Globus pallidus (tissue), 1 donor: Measurements from ENCODE around the gene CDPF1.
"Not testable (repeated sequence)": the region's sequence is repeated elsewhere in the genome, so short reads cannot be mapped to it uniquely, and the experiment has no call there.

Source experiments
- DNase-seq: peaks from one replicate; pipeline ENCODE4 v3.0.0-alpha.2; 2015; ENCODE audit warnings: low spot score

CDPF1 gene

DNA sequence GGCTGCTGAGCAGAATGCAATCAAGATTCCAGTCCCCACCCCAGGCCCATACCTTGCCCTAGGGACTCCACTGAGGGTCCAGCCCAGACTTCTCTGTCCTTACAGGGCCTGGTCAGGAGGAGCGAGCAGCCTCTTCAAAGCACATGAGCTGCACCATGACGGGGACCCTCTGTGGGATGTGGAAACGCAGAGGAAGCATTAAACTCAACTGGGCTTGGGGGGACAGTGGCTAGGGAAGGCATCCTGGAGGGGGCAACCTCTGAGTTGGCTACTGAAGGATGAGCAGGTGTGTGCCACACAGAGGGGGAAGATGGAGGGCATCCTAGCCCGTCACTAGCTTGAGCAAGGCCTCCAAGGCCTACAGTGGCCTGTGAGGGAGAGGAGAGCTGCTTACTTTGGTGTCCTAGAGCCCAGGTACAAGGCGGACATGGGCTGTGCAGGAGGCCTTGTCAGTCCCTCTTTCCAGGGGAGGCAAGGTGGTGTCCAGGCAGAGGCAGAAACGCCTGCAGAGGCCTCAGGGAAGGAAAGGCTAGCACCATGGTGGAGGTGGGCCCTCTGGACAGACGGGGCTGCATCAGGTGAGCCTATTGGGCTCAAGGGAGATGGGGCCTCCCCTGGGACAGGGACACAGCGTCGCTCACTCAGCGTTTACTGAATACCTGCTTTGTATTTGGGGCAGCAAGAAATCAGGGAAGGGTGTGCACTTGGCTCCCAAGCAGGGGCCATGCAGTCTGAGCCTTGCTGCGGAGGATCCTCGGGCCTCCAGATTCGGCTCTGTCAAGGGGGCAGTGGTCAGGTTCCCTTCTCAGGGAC lies 32.0 kb upstream of the CDPF1 start:
- no peak for DNase-seq

- peak; percentile 71 for DNase-seq
These were observed 31.0 kb upstream of the CDPF1 start for GRCh38 chr22:46280999-46281623.

GRCh38 chr22:46280063-46280817 lies 30.1 kb upstream of the CDPF1 start:
- DNase-seq = no peak

DNA sequence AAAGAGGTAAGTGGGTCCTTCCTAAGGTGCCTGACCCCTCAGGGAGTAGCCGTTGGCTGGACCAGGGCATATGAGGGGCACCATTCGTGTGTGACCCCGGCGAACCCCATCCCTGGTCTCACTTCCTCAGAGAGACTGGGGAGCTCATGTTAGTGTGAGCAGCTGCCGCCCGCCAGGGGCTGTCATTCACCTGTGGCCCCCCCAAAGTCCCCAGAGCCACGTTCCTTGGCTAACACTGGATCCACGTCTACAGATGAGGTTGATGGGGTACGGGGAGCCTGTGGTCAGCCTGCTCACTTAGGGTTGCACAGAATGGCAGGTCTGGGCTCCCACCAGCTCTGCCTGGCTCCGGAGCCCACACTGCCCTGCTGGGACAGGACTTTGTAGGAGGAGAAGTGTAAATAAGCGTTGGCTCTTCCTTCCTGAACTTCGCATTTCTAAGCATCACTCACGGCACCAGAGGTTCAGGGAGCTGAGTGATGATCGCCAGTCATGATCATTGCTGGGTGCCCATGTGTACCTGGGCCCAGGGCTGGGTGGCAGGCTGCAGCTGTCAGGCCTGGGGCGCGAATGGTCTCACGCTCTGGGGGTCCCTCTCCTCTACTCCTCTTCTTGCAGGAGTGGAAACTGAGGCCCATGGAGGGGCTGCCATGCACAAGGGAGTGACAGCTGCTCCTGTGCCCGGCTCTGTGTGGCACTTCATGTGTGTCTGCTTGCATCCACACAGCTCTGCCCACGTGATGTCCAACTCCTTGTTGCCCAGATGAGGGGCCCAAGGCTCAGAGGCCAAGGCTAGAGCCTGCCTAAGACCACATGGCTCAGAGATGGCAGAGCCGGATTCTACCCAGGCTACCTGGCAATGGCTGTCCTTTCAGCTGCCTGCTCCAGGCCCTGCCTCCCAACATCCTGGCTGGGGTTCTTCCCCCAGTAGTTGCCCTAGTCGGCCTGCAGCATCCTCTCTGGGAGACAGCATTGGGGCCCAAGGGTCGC lies 28.9 kb upstream of the CDPF1 start:
- DNase-seq = no peak

DNA sequence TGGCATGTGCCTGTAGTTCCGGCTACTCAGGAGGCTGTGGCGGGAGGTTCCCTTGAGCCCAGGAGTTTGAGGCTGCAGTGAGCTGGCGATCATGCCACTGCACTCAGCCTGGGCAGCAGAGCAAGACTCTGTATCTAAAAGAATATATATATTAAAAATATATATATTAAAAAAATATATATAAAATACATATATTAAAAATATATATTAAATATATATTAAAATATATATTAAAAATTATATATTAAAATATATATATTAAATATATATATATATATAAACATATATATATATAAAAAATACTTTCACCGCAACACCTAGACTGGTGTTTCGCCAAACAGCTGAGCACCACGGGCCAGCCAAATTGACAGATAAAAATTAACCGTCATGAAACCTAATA lies 26.5 kb upstream of the CDPF1 start:
- DNase-seq = no peak

DNA sequence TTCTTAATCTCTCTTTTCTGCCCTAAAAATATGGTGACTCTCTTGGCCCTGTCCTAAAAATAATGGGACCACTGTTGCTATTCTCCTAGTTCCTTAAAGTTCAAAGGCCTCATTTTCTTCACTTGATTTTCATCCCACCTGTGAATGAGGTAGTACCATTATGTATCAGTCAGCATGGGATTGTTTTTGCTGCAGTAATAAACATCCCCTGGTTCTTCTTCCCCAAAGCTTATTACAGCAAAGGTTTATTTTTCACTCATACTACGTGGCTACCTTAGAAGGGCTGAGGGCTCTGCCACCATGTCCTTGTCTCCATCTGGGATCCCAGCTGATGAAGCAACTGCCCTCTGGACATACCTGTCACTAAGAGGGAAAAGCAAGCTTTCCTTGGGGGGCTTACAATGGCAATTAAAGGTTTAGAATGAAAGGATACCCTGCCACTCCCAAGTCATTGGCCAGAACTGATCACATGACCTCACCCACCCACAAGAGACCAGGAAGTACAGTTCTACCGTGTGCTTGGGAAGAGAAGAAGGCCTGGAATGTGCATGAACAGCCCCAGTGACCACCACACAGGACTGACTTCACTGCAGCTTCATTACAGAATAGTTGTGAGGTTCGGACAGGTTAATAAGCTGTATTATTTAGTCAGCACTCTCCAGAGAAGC lies 25.5 kb upstream of the CDPF1 start:
- no peak for DNase-seq

GRCh38 chr22:46274381-46274780 lies 24.3 kb upstream of the CDPF1 start:
- no peak for DNase-seq

DNA sequence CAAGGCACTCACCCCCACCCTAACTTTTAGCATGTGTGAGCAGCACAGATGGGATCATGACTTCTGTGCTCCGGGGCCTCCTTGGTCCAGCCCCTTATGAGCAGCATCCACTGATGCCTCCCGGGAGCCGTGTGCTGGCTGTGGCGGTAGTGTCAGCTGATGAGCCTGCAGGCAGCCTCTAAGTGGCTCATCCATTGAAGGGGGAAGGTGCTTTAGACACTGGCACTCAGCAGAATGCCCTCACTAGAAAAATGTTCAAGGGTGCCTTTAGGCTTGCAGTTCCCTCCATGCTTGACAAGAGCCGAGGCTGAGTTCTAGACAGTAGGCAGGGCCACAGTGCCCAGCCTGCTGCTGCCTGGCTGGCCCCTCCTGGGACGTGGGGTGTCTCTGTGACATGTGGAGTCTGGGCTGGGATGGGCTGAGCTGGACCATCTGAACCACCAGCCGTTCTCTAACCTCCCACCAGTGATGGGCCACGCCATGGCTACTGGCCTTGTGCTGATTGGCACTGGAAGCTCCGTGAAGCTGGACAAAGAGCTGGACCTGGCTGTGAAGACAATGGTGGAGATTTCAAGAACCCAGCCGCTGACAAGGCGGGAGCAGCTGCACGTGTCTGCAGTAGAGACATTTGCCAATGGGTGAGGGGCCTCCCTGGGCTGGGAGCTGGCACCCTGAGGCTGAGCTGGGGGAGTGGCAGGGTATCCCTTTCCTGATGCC lies 23.5 kb upstream of the CDPF1 start:
- DNase-seq = no peak

GRCh38 chr22:46272762-46273431 lies 22.8 kb upstream of the CDPF1 start:
- no peak for DNase-seq

DNA sequence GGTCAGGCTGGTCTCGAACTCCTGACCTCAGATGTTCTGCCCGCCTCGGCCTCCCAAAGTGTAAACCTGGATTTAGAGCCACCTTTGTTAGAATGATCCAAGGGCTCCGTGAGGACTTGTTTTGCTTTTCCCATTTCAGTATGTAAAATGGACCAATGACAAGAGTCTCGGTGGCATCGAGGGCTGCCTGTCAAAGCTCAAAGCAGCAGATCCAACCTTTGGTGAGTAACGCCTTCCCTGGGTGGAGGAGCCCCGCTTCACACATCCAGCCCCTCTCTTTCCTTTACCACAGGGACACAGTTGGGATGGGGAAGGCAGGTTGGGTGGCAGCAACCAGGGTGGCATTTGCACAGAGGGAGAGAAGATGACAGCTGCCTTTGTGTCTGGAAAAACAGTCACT lies 22.1 kb upstream of the CDPF1 start:
- no peak for DNase-seq

GRCh38 chr22:46269564-46269963 lies 19.5 kb upstream of the CDPF1 start:
- DNase-seq = no peak

DNA sequence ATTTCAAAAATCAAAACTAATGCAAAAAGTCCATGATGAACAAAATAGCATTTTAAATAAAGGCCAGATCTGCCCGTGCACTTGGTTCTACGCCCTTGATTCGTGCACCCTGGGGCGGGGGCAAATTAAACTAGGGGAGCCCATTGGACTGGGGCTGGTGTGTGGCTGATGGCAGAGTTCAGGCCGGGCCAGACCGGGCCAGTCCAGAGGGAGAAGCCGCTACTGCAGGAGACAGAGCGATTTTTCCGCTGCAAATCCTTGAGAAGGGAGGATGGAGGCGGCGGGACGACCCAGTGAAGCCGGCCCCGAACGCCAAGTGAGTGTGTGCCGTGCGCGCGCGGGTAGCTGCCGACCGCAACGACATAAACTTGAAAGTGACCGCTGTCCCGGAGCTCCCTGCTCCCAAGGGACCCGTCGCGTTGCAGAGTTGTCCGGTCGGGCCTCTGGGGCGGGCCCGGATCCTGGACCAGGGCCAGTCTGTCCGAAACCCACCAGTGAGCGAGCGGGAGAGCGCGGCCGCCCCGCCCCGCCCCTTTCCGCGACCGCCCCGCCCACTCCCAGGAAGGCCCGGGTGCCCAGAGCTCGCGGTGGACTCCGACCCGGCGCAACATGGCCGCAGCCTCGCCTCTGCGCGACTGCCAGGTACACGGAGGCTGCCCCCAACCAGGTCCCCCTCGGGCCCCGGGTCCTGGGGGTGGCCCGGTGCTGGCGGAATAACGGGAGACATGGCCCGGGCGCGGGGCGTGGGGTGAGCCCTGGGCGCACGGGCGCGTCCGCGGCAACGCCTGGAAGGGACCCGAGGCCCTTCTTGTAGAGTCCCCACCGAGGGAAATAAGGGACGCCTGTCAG lies 17.6 kb upstream of the CDPF1 start, which contains the start of gene TTC38:
TTC38 (plus strand) TSS at position 578 of the 849 bp plus-strand sequence; CDS start at position 610, 32 bp downstream.
- DNase-seq = peak; percentile 84

DNA sequence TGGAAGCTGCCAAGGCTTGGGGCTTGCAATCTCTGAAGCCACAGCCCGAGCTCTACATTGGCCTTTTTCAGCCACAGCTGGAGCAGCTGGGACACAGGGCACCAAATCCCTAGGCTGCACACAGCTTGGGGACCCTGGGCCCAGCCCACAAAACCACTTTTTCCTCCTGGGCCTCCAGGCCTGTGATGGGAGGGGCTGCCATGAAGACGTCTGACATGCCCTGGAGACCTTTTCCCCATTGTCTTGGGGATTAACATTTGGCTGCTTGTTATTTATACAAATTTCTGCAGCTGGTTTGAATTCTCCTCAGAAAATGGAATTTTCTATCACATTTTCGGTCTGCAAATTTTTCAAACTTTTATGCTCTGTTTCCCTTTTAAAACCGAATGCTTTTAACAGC lies 15.5 kb upstream of the CDPF1 start:
- not testable (repeated sequence) for DNase-seq

DNA sequence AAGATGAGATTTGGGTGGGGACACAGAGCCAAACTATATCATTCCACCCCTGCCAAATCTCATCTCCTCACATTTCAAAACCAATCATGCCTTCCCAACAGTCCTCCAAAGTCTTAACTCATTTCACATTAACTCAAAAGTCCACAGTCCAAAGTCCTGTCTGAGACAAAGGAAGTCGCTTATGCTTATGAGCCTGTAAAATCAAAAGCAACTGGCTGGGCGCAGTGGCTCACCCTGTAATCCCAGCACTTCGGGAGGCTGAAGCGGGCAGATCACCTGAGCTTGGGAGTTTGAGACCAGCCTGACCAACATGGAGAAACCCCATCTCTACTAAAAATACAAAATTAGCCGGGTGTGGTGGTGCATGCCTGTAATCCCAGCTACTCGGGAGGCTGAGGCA lies 14.4 kb upstream of the CDPF1 start:
- DNase-seq = not testable (repeated sequence)

- DNase-seq = no peak
These were observed 13.1 kb upstream of the CDPF1 start, which contains the start of gene PKDREJ for GRCh38 chr22:46263216-46263590. PKDREJ (minus strand) TSS chr22:46263343; CDS start chr22:46263322, 21 bp downstream.

GRCh38 chr22:46262449-46263215 lies 12.5 kb upstream of the CDPF1 start:
- no peak for DNase-seq

DNA sequence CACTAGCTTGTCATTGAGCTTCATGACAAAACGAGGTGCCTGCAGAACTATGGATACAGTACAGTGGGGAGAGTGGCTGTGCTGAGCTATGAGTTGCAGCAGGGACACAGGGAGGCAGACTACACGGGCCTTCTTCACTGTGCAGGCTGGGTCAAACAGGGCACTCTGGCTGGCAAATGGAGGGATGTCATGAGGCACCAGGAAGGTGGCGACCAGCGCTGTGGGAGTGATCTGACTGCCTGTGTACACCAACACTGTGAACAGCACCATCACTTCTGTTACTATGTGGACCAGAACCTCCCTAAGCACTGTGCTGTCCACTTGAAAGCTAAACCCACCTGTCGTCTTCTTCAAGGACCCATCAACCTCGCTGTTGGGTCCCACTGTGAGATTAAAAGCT lies 9.9 kb upstream of the CDPF1 start:
- DNase-seq = no peak

- DNase-seq = no peak
These were observed 9.3 kb upstream of the CDPF1 start for GRCh38 chr22:46259374-46259773.
